Naive thymus-derived CD4-positive, alpha-beta T cell (primary cell): ENCODE data around the gene RERE. TPM values are rescaled to one million over a fixed set of nuclear protein-coding genes. Genes with fewer than 3 reads are reported as not detected.

Experiments used
- ATAC-seq: fragments of 150-1000 bp; cut with Tn5 transposase; 2 replicates; pipeline ENCODE4 v1.10.0; 2021; ENCODE audit warnings: mild to moderate bottlenecking, moderate library complexity
- CTCF ChIA-PET: fragments of 350-600 bp; sonication (Branson Sonifier 250); formaldehyde crosslinking; loops from one replicate; lab custom pipeline; 2021; ENCODE audit warnings: antibody characterized with exemption; lab: Charles Lee
- POLR2A ChIA-PET: fragments of 350-600 bp; sonication (Branson Sonifier 250); formaldehyde crosslinking; loops from one replicate; lab custom pipeline; 2021; ENCODE audit warnings: antibody characterized with exemption, inconsistent platforms; lab: Charles Lee
- DNase-seq, 9 donors: peaks; one replicate each; pipeline versions ENCODE4 v3.0.0 to v3.0.0-alpha.2; 2020 to 2022; ENCODE audit warnings: mixed read lengths in 1 of 9
- H3K27ac ChIP-seq: one replicate; pipeline ENCODE4 v1.7.0; 2013; ENCODE audit warnings: mild to moderate bottlenecking, low read depth, low read length, moderate library complexity
- H3K27me3 ChIP-seq, 2 donors: one replicate each; pipeline ENCODE4 v1.7.0; 2013; ENCODE audit warnings: low read length in 2 of 2, mild to moderate bottlenecking in 2 of 2, moderate library complexity in 2 of 2; ENCODE audit not compliant: control insufficient read depth in 2 of 2, insufficient read depth in 2 of 2
- H3K36me3 ChIP-seq, 3 experiments: 1 replicate in 2 of 3; 2 replicates in 1 of 3; pipeline ENCODE4 v1.7.0; 2013; ENCODE audit warnings: low read length in 3 of 3, mild to moderate bottlenecking in 3 of 3, moderate library complexity in 1 of 3; ENCODE audit not compliant: insufficient read depth in 3 of 3, control insufficient read depth in 2 of 3
- H3K4me1 ChIP-seq, 2 donors: one replicate each; pipeline ENCODE4 v1.7.0; 2013; ENCODE audit warnings: low read length in 2 of 2, mild to moderate bottlenecking in 2 of 2, moderate library complexity in 1 of 2; ENCODE audit not compliant: control insufficient read depth in 2 of 2, insufficient read depth in 2 of 2
- H3K4me3 ChIP-seq: 2 replicates; pipeline ENCODE4 v1.7.0; 2013; ENCODE audit warnings: mild to moderate bottlenecking, low read length
- H3K9me3 ChIP-seq, 3 experiments: 1 replicate in 2 of 3; 2 replicates in 1 of 3; pipeline ENCODE4 v1.7.0; 2013; ENCODE audit warnings: low read length in 3 of 3; ENCODE audit not compliant: control insufficient read depth in 2 of 3
- H3K27ac Mint-ChIP-seq, 9 donors: one replicate each; pipeline ENCODE4 v1.8.0; 2020 to 2022; ENCODE audit warnings: mixed read lengths in 9 of 9, mild to moderate bottlenecking in 8 of 9, moderate library complexity in 5 of 9, inconsistent platforms in 2 of 9
- H3K27me3 Mint-ChIP-seq, 5 donors: one replicate each; pipeline ENCODE4 v1.8.0; 2021 to 2022; ENCODE audit warnings: mixed read lengths in 5 of 5, mild to moderate bottlenecking in 1 of 5
- H3K36me3 Mint-ChIP-seq, 5 donors: one replicate each; pipeline ENCODE4 v1.8.0; 2020 to 2022; ENCODE audit warnings: mixed read lengths in 5 of 5, mild to moderate bottlenecking in 3 of 5, inconsistent platforms in 1 of 5
- H3K4me1 Mint-ChIP-seq, 7 donors: one replicate each; pipeline ENCODE4 v1.8.0; 2020 to 2022; ENCODE audit warnings: mixed read lengths in 7 of 7, mild to moderate bottlenecking in 3 of 7, inconsistent platforms in 1 of 7
- H3K4me3 Mint-ChIP-seq, 10 donors: one replicate each; pipeline ENCODE4 v1.8.0; 2020 to 2022; ENCODE audit warnings: mild to moderate bottlenecking in 10 of 10, mixed read lengths in 10 of 10, moderate library complexity in 6 of 10, inconsistent platforms in 2 of 10
- H3K9me3 Mint-ChIP-seq, 11 donors: one replicate each; pipeline ENCODE4 v1.8.0; 2020 to 2022; ENCODE audit warnings: mixed read lengths in 11 of 11, mild to moderate bottlenecking in 4 of 11, inconsistent platforms in 1 of 11, moderate library complexity in 1 of 11
- intact Hi-C, 2 donors: fragments of 100-400 bp; cut with micrococcal nuclease; formaldehyde crosslinking; loops; one replicate each; pipeline ENCODE4 v1.15.1; 2023
- polyA plus RNA-seq, 2 donors: library from polyadenylated mRNA; unstranded; fragments of 300-500 nt; fragmentation: Illumina TruSeq; gene quantifications; one replicate each; pipeline ENCODE4 v1.2.3, GENCODE V29; 2021
- total RNA-seq, 6 experiments: library from RNA in 5 of 6; stranded (reverse) in 5 of 6; gene quantifications; 1 replicate in 5 of 6; 2 replicates in 1 of 6; pipeline ENCODE4 v1.2.3 and lab custom pipeline; 2021 to 2026

Gene RERE
- total and polyA plus RNA-seq, 7 experiments from 2014 or later = 7.3 to 114 (median 106) TPM

GRCh38 chr1:8315573-8316475, 501.6 kb downstream of the RERE start:
- Mint-ChIP-seq H3K27me3 (peaks cover 7 to 62% (median 33%) of the 10 kb centered on the region in 5 donors), H3K27ac (peak overlapping the region in 1 of 9 donors; percentile 70), H3K36me3 (no peaks in the 10 kb centered on the region), H3K9me3 (peaks cover 0 to 6% (median 0%) of the 10 kb centered on the region in 11 donors), H3K4me3 (peak overlapping the region in 3 of 10 donors; percentile 9 to 68 (median 26)), H3K4me1 (peaks cover 6 to 27% (median 23%) of the 10 kb centered on the region in 7 donors)
- peaks cover 4 to 11% of the 10 kb centered on the region in 2 donors for H3K4me1 ChIP-seq
- intact Hi-C loops = loop anchor here (5.0 kb wide), 1 partner anchor 164 kb away; no protein-coding TSS in a partner anchor
- POLR2A ChIA-PET = no interaction called here
- no peaks in the 10 kb centered on the region for H3K9me3 ChIP-seq
- DNase-seq (no peak), ATAC-seq (no peak)
- H3K27ac ChIP-seq = no peak overlapping the region
- H3K36me3 ChIP-seq = no peaks in the 10 kb centered on the region
- H3K4me3 ChIP-seq = no peak overlapping the region
- CTCF ChIA-PET = interaction anchor here (0.6 to 7.1 kb wide), 8 partner anchors 27 to 301 kb away, joined by 3 to 85 read pairs (median 4); no protein-coding TSS in a partner anchor
- peaks cover 5 to 8% of the 10 kb centered on the region in 2 donors for H3K27me3 ChIP-seq

- Histone ChIP-seq H3K4me3 (no peak overlapping the region), H3K27ac (no peak overlapping the region), H3K9me3 (no peaks in the 10 kb centered on the region), H3K27me3 (peaks cover 5 to 8% of the 10 kb centered on the region in 2 donors), H3K36me3 (no peaks in the 10 kb centered on the region), H3K4me1 (peaks cover 4 to 11% of the 10 kb centered on the region in 2 donors)
- intact Hi-C loops = loop anchor here (1.0 to 5.0 kb wide), 4 partner anchors 162 to 332 kb away; no protein-coding TSS in a partner anchor
- Mint-ChIP-seq H3K27me3 (peaks cover 7 to 51% (median 33%) of the 10 kb centered on the region in 5 donors), H3K36me3 (no peaks in the 10 kb centered on the region), H3K4me3 (peak overlapping the region in 5 of 10 donors; percentile 9 to 48 (median 32)), H3K4me1 (peaks cover 6 to 26% (median 23%) of the 10 kb centered on the region in 7 donors), H3K9me3 (peaks cover 0 to 6% (median 0%) of the 10 kb centered on the region in 11 donors), H3K27ac (no peak overlapping the region)
- ChIA-PET POLR2A (interaction anchor here (1.2 kb wide), 1 partner anchor 286 kb away, joined by 3 read pairs; no protein-coding TSS in a partner anchor), CTCF (interaction anchor here (0.6 to 7.1 kb wide), 13 partner anchors 54 to 339 kb away, joined by 3 to 85 read pairs (median 4); no protein-coding TSS in a partner anchor)
- DNase-seq (peak in 8 of 9 donors; percentile 14 to 56 (median 46)), ATAC-seq (peak; percentile 56)
These were observed 502.8 kb downstream of the RERE start for GRCh38 chr1:8314346-8315280.

GRCh38 chr1:8313231-8313630, 504.2 kb downstream of the RERE start:
- Histone ChIP-seq H3K36me3 (no peaks in the 10 kb centered on the region), H3K4me3 (no peak overlapping the region), H3K27me3 (peaks cover 5 to 8% of the 10 kb centered on the region in 2 donors), H3K27ac (no peak overlapping the region), H3K9me3 (no peaks in the 10 kb centered on the region), H3K4me1 (peaks cover 4 to 5% of the 10 kb centered on the region in 2 donors)
- Mint-ChIP-seq H3K27me3 (peaks cover 7 to 43% (median 33%) of the 10 kb centered on the region in 5 donors), H3K27ac (no peak overlapping the region), H3K36me3 (no peaks in the 10 kb centered on the region), H3K4me3 (peak overlapping the region in 1 of 10 donors; percentile 12), H3K4me1 (peaks cover 6 to 21% (median 18%) of the 10 kb centered on the region in 7 donors), H3K9me3 (peaks cover 0 to 6% (median 0%) of the 10 kb centered on the region in 11 donors)
- ATAC-seq (no peak), DNase-seq (no peak)
- CTCF ChIA-PET = interaction anchor here (1.1 to 7.1 kb wide), 3 partner anchors 282 to 333 kb away, joined by 3 to 85 read pairs (median 17); no protein-coding TSS in a partner anchor
- intact Hi-C loops = no loop called here
- POLR2A ChIA-PET = no interaction called here

GRCh38 chr1:8312235-8313218, 504.9 kb downstream of the RERE start:
- Mint-ChIP-seq H3K4me3 (peak overlapping the region in 1 of 10 donors; percentile 12), H3K4me1 (peaks cover 6 to 20% (median 16%) of the 10 kb centered on the region in 7 donors), H3K27me3 (peaks cover 7 to 43% (median 33%) of the 10 kb centered on the region in 5 donors), H3K27ac (no peak overlapping the region), H3K36me3 (no peaks in the 10 kb centered on the region), H3K9me3 (peaks cover 0 to 6% (median 0%) of the 10 kb centered on the region in 11 donors)
- intact Hi-C loops = no loop called here
- H3K36me3 ChIP-seq = no peaks in the 10 kb centered on the region
- POLR2A ChIA-PET = no interaction called here
- CTCF ChIA-PET = interaction anchor here (1.0 to 7.1 kb wide), 3 partner anchors 281 to 297 kb away, joined by 4 to 85 read pairs (median 17); no protein-coding TSS in a partner anchor
- no peak for DNase-seq
- no peaks in the 10 kb centered on the region for H3K9me3 ChIP-seq
- H3K4me1 ChIP-seq = peaks cover under 1 to 1% of the 10 kb centered on the region in 2 donors
- no peak for ATAC-seq
- no peak overlapping the region for H3K27ac ChIP-seq
- peaks cover 5 to 8% of the 10 kb centered on the region in 2 donors for H3K27me3 ChIP-seq
- no peak overlapping the region for H3K4me3 ChIP-seq

GRCh38 chr1:8311068-8311718, 506.2 kb downstream of the RERE start:
- no peaks in the 10 kb centered on the region for H3K36me3 Mint-ChIP-seq
- H3K27me3 Mint-ChIP-seq = peaks cover 7 to 37% (median 27%) of the 10 kb centered on the region in 5 donors
- Histone ChIP-seq H3K9me3 (no peaks in the 10 kb centered on the region), H3K4me3 (no peak overlapping the region), H3K27ac (no peak overlapping the region), H3K4me1 (no peaks in the 10 kb centered on the region), H3K36me3 (no peaks in the 10 kb centered on the region), H3K27me3 (peaks cover 5 to 8% of the 10 kb centered on the region in 2 donors)
- H3K27ac Mint-ChIP-seq = no peak overlapping the region
- ATAC-seq (no peak), DNase-seq (no peak)
- no peak overlapping the region for H3K4me3 Mint-ChIP-seq
- POLR2A ChIA-PET = interaction anchor here (1.1 kb wide), 1 partner anchor 12 kb away, joined by 7 read pairs; no protein-coding TSS in a partner anchor
- peaks cover 0 to 6% (median 0%) of the 10 kb centered on the region in 11 donors for H3K9me3 Mint-ChIP-seq
- CTCF ChIA-PET = interaction anchor here (0.6 to 7.1 kb wide), 4 partner anchors 116 to 328 kb away, joined by 3 to 85 read pairs (median 4); no protein-coding TSS in a partner anchor
- intact Hi-C loops = no loop called here
- H3K4me1 Mint-ChIP-seq = peaks cover 3 to 18% (median 12%) of the 10 kb centered on the region in 7 donors
